Right ventricle myocardium inferior (tissue), 1 donor: ENCODE measurements around the gene BCAR3. TPM values are rescaled to one million over a fixed set of nuclear protein-coding genes. Genes with fewer than 3 reads are reported as not detected.

Experiments
- ATAC-seq: fragments of 200-7000 bp; cut with Tn5 transposase; one replicate; pipeline ENCODE4 v1.9.1; 2020; ENCODE audit warnings: mild to moderate bottlenecking, moderate library complexity
- DNase-seq: peaks from one replicate; pipeline ENCODE4 v3.0.0; 2021; ENCODE audit errors: missing footprints
- intact Hi-C: fragments of 100-400 bp; cut with DNase I; formaldehyde crosslinking; loops from one replicate; pipeline ENCODE4 v1.11.0; 2022
- long read RNA-seq: library from polyadenylated mRNA; unstranded; transcript quantifications from one replicate; pipeline ENCODE4 v2.0.0, GENCODE V29; 2021
- total RNA-seq: library from RNA; stranded (reverse); fragmentation: NEBNext Ultra II Directional; extraction: Animal tissue kit (Norgen Biotek cat#: 25700); gene quantifications from one replicate; pipeline ENCODE4 v1.2.1, GENCODE V29; 2021
- donor health status: DM: no; HTN: yes; CAD: no; lungs with severe emphysema.

BCAR3 gene
- 17.8 TPM for total RNA-seq
- long read RNA-seq, transcript BCAR3-201 (12 exons, 3,171 nt) = major isoform, 13 of 22 reads
- long read RNA-seq, partial matches to known transcripts = 3 of 22 reads
- long read RNA-seq, other reads (novel, unspliced or antisense) = 2 of 22 reads

GRCh38 chr1:93681101-93681988 is at the start of gene BCAR3:
BCAR3 (minus strand) TSS chr1:93681837; CDS start chr1:93674930, 6,907 bp downstream.
- intact Hi-C loops = loop anchor here (2.0 to 5.0 kb wide), 5 partner anchors 41 to 165 kb away; no protein-coding TSS in a partner anchor
- ATAC-seq (peak; percentile 81), DNase-seq (peak; percentile 87)

DNA sequence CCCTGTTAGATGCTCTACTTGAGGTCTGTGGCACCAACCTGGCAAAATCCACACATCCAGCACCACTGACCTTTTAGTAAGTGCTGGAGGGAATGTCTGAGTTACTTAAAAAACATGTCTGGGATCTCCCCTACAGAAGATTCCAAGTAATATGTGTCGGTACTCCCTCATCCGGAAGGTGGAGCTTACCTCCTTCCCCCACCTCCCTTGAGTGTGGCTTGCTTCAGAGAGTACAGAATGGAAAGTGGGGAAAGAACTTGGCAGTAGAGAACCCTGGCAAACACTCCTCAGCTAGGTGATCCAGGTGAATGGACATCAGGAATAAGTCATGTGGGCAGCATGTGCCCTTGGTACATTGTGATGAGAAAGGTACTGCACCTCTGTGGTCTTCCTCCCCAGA is 49.0 kb upstream of the BCAR3 start:
- DNase-seq = no peak
- intact Hi-C loops = no loop called here
- no peak for ATAC-seq

DNA sequence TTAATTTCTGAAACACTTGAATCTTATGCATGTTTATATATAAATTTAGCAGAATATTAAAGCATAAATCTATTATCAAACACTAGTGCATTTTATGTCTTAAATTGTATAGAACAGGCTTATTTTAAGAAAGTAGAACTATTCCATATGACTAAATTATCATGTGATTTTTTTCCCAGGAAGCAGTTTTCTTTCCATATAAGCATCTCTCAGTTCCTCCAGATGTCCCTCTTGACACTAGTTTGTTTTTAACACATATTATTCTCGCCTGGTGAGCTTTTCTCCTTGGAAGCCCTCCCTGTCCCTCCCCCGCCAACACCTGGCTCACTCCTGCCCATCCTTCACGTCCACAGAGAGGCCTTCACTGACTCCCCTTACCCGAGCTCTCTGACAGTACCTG is 48.3 kb upstream of the BCAR3 start:
- intact Hi-C loops = no loop called here
- ATAC-seq (no peak), DNase-seq (no peak)

DNA sequence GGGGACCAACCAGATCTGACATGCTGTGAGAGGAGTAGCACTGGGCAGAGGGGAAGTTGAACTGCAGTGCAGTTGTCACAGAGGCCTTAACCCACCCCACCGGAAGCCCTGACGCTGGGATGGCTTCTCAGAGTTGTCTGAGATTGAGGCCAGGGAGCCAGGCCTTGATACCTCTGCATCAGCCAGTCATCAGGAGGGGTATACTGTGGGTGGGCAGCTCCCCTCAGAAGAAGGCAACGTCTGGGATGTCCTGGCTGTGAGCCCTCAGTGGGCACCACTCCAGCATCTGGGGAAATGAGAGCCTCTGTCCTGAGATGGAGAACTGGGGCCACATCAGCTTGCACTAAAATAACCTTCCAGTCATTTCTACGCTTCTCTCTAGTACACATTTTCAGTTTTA is 47.9 kb upstream of the BCAR3 start:
- DNase-seq (no peak), ATAC-seq (no peak)
- intact Hi-C loops = no loop called here

DNA sequence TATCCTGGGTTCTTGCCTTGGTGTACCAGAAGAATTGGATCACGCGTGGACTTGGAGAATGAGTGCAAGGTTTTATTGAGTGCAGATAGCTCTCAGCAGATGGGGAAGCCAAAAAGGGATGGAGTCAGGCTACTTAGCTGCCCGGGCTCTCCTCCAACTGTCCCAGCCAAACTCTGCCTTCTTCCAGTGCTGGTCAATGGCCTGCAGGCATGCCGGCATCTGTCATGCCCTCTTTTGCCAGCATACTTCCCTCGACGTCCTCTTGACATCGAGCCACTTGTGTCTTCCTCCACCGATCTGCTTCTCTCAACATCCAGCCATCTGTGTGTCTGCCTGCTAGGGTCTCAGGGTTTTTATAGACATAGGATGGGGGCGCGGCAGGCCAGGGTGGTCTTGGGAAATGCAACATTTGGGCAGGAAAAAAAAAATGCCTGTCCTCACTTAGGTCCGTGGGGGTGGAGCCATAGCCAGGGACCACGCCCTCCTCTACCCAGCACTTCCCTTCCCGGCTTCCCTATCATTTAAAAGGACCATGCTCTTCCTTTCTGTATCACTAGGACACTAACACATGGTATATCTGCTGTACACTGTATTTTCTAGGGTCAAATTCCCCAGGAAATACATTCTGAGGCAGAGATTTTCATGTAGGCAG is 47.0 kb upstream of the BCAR3 start:
- DNase-seq (no peak), ATAC-seq (peak; percentile 85)
- intact Hi-C loops = no loop called here

DNA sequence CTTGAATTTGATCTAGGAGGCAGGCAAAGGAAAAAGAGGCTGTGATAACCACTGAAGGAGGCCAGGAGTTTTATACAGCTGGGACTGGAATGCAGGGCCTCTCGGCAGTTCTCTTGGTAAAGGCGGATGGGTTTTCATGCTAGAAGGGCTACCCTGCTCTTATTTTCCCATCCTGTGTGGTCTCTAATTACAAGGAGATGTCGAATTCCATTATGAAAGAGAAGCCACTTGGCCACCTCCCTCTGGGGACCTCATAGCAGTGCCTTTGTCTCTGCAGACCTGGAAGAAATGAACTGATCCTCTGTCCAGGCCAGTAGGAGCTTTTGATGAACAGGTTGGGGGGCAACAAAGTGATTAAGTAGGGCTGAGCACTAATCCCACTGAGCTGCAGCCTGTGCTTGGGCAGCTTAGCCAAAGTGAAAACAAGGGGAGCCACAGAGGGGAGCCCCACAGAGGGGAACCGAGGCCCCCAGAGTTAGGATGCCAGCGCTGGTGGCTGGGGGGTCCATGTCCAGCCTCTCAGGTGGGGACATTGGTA is 42.2 kb upstream of the BCAR3 start:
- intact Hi-C loops = loop anchor here (2.0 to 5.0 kb wide), 2 partner anchors 27 to 42 kb away; partner anchors contain the start of gene BCAR3
- DNase-seq (no peak), ATAC-seq (no peak)

GRCh38 chr1:93723110-93723509 is 41.5 kb upstream of the BCAR3 start:
- DNase-seq (no peak), ATAC-seq (peak; percentile 84)
- intact Hi-C loops = loop anchor here (2.0 to 5.0 kb wide), 2 partner anchors 28 to 41 kb away; partner anchors contain the start of gene BCAR3

- intact Hi-C loops = loop anchor here (2.0 to 5.0 kb wide), 2 partner anchors 28 to 40 kb away; partner anchors contain the start of gene BCAR3
- no peak for DNase-seq
Observed at GRCh38 chr1:93722081-93723031, 40.7 kb upstream of the BCAR3 start.

DNA sequence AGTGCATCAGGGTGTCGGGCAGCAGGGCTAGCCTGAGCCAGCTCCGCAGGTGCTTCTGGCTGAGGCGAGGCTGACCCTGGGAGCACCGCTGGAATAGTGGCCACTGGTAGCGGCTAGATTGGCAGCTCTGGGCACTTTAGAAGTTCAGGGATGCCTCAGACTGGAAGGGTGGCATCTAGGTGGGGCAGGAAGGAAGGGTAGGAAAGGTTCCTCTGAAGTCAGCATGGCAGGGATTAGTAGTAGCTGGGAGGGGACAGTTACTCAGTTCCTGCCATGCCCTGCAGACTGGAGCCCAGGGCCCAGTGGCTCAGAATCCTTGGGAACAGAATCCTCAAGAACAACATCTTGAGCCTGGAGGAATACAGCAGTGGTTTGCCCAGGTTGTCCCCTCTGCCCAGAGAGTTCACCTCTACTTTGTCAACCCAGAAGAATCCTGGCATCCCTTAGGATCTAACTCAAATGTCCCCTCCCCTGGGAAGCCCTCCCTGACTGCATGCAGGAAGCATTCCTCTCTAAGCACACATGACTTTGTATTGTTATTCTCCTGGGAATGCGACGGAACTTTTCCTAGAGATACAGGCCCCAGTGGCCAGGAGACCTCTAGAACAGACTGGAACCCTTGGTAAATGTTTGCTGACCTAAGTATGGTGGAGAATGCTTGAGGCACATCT is 39.5 kb upstream of the BCAR3 start:
- ATAC-seq = no peak
- DNase-seq = no peak
- intact Hi-C loops = loop anchor here (5.0 kb wide), 1 partner anchor 39 kb away; the partner anchor contains the start of gene BCAR3

More at GRCh38 chr1:93722081-93723031, 40.7 kb upstream of the BCAR3 start:
- ATAC-seq = peak; percentile 87

DNA sequence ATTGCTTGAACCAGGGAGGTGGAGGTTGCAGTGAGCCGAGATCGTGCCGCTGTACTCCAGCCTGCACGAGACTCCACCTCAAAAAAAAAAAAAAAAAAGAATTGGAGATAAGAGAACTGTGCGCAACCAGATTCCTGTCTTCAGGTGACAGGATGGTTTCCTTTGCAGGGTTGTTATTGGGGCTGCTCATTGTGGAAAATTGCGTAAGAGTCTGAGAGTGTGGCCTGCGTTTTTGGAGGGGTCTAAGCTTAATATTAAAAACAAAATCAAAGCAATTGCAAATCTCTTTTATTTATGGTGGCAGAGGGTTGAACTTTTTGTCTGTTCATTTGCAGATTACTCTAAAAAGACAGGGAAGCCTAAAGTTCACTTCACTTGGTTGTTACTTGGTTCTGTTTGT is 36.0 kb upstream of the BCAR3 start:
- intact Hi-C loops = no loop called here
- ATAC-seq (no peak), DNase-seq (no peak)

GRCh38 chr1:93716941-93717368 is 35.3 kb upstream of the BCAR3 start:
- ATAC-seq = no peak
- DNase-seq = no peak
- intact Hi-C loops = no loop called here

GRCh38 chr1:93716163-93716562 is 34.5 kb upstream of the BCAR3 start:
- no peak for DNase-seq
- no peak for ATAC-seq
- intact Hi-C loops = no loop called here

GRCh38 chr1:93715529-93716126 is 34.0 kb upstream of the BCAR3 start:
- intact Hi-C loops = no loop called here
- ATAC-seq (peak; percentile 84), DNase-seq (no peak)

DNA sequence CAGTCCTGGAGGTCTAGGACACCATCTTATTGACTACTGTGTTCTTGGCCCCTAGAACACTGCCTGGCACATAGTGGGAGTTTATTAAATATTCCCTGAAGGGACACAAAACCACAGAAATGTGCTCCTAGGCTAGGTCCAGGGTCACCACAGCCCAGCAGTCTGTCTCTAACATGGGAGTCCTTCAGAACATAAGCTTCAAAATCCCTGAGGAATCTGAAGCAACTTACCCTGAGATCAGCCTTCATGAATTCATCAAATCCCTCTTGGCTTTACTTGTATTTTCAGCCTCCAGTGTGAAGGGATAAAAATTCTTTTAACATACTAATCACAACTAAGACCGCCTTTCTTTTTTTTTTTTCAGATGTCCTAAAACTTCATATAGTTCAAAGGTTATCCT is 32.7 kb upstream of the BCAR3 start:
- intact Hi-C loops = no loop called here
- no peak for DNase-seq
- no peak for ATAC-seq

DNA sequence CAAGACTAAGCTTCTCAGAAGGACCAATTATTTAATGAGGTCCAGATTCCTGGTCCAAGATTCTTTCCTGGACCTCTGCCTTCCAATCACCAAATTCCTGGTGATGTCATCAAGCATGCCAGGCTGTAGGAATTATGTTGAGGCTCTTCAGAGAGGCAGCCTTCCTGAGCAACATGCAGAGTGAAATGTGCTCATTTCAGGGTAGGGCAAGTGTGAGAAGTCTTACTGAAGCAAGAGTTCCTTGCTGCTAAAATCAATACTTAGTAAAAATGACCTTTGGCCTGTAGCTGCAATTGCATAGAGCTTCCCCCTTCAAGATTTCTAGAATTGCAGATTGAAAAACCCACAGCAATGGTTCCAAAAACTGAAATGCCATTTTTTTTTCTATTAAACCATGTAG is 31.7 kb upstream of the BCAR3 start:
- intact Hi-C loops = no loop called here
- ATAC-seq (no peak), DNase-seq (no peak)

DNA sequence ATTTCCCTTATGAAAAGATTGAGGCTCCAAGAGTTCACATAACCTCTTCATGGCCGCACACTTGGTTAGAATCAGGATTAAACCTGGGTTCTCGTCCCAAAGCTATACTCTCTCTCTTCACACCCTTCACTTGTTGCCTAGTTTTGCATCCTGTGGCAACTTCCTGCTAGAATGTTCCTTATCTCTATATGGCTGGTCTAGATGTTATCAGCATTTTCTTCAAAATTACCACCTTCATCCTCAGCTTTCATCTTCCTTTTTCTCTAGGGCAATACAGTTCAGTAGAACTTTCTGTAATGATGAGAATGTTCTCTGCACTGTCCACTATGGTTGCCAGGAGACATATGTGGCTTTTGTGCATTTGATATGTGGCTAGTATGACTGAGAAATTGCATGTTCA is 31.1 kb upstream of the BCAR3 start:
- intact Hi-C loops = no loop called here
- no peak for ATAC-seq
- no peak for DNase-seq
